Sciatic nerve (tissue), 2 donors: ENCODE measurements around the gene BTN2A1. TPM values are rescaled to one million over a fixed set of nuclear protein-coding genes. Genes with fewer than 3 reads are reported as not detected.
"Not testable (repeated sequence)": the region's sequence is repeated elsewhere in the genome, so short reads cannot be mapped to it uniquely, and the experiment has no call there.

Experiments used
- ATAC-seq: fragments of 200-7000 bp; cut with Tn5 transposase; one replicate; pipeline ENCODE4 v1.9.1; 2020; ENCODE audit warnings: mild to moderate bottlenecking, moderate library complexity
- DNase-seq: peaks from one replicate; pipeline ENCODE4 v3.0.0-alpha.2; 2020; ENCODE audit warnings: low spot score
- intact Hi-C: fragments of 100-400 bp; cut with DNase I; formaldehyde crosslinking; loops from one replicate; pipeline ENCODE4 v1.14.2; 2022
- total RNA-seq: library from RNA; stranded (reverse); fragmentation: NEBNext Ultra II Directional; extraction: Animal tissue kit (Norgen Biotek cat#: 25700); gene quantifications from one replicate; pipeline ENCODE4 v1.2.1, GENCODE V29; 2021
- donor health status: DM: no; HTN: no; CAD: no.
- donor health status: DM: no; HTN: no; CAD: no.

BTN2A1 gene
- total RNA-seq, 1 donor from 2014 or later: 29.1 TPM

DNA sequence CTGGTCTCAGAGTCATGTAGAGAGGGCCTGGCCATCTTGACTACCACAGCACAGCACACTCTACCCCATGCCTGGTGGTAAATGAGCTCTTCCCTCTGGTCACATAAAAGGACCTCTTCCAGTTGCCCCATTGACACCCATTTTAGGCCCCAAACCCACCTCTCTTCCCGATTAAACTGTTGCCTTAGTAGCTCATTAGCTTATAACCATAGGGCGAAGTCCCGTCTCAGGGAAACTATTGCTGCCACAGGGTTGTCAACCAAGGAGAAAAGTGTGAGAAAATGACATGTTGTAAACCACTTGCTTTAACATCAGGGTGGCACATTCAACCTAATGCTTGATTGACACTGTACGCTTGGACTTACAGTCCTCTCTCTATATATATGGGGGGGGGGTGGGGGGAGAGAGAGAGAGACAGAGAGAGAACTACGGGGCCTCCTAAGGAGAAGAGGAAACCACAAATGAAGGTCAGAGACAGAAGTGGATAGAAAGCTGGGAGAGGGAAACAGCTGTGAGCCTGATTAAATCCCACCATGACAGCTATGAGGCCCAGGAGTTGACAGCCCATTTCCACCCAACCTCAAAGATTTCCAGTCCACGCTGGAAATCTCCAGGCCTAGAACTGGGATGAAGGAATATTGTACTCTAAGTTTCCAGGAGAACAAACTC, 27.5 kb downstream of the BTN2A1 start:
- intact Hi-C loops: no loop called here
- DNase-seq: no peak
- no peak for ATAC-seq

DNA sequence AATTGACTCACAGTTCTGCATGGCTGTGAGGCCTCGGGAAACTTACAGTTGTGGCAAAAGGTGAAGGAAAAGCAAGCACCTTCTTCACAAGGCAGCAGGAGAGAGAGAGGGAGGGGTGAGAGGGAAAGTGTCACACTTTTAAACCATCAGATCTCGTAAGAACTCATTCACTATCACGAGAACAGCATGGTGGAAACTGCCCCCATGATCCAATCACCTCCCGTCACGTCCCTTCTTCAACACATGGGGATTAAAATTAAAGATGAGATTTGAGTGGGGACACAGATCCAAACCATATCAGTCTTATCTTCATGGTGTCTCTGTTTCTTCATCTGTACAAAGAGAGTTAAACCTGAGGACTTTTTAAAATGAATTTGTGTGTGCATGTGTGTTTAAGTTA, 28.6 kb downstream of the BTN2A1 start:
- ATAC-seq (no peak), DNase-seq (no peak)
- intact Hi-C loops: no loop called here

DNA sequence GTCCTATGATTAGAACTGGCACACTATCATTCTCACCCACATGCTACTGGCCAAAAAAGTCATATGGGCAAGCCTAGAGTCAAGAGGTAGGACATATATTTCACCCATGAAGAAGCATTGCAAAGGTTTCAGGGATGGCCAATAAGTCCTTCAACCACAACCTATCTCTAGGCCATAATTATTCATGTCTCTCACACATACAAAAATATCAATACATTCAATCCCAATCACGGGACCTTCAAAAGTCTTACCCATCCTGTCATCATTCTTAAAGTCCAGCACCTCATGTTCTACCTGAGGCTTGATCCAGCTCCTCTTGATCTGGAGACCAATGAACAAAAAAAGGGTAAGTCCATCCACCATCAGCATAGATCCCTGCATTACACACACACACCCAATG, 29.7 kb downstream of the BTN2A1 start:
- intact Hi-C loops: no loop called here
- ATAC-seq (no peak), DNase-seq (no peak)

DNA sequence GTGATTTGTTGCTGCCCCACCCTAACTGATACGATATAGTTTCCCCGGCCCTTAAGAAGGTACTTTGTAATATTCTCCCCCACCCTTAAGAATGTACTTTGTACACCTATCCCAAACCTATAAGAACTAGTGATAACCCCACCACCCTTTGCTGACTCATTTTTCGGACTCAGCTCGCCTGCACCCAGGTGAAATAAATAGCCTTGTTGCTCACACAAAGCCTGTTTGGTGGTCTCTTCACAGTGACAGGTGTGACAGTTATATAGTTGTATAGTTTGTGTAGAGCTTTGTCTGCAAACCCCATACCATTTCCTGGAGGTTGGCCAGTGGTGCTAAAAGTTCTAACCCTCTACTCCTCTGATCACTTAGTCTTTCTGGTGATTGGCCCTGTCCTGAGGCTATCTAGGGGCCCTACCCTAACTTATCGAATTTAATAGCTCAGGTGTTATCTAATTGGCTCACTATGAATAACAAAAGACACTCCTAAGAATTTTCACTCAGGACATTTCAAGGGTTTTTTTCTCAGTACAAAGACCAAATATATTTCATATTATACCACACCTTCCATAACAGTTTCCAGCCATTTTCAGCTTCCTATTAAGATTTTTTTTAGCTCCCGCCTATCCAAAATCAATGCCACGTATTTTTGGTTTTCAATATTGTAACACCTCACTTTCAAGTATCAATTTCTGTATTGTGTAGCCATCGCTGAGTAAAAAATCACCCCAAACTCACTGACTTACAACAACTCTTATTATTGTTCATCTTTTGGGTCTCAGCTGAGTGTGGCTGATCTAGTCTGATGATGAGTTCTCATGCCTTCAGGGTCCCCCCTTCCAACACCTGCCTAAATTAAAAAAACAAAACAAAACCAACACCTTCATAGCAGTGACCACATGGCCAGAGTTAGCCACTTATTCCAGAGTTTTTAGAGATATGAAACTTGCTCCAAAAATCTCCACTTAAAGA, 32.5 kb downstream of the BTN2A1 start:
- DNase-seq (no peak), ATAC-seq (no peak)
- intact Hi-C loops: no loop called here

DNA sequence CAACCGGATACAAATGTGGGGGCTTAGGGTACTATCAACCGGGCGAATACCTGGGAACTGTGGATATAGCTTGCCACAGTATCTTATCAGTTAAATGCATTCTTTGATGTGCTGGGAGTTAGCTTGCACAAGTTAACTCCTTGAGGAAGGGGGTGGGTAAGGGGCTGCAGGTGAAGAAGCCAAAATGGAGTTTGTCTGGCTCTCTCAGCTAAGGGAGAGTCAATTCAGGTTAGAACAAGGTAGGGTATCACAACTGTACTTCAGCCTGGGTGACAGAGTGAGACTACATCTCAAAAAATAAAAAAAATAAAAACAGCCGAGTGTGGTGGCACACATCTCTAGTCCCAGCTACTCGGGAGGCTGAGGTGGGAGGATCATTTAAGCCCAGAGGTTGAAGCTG, 33.8 kb downstream of the BTN2A1 start:
- ATAC-seq (no peak), DNase-seq (no peak)
- intact Hi-C loops: no loop called here

DNA sequence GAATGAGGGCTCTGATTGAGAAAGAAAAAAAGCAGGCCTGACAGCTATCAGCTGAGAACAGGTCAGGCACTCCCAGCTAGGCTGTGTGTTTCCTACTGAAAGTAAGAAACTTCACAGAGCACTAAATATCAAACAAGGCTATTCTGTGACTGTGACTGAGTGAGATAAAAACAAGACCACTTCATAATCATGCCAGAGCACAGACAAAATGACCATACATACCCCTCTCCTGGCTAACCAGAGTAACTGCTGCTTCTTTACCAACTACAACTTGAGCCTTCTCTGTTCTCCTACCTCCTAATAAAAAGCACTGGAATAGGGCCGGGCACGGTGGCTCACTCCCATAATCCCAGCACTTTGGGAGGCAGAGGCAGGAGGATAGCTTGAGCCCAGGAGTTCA, 35.5 kb downstream of the BTN2A1 start:
- ATAC-seq: no peak
- no peak for DNase-seq
- intact Hi-C loops: no loop called here

DNA sequence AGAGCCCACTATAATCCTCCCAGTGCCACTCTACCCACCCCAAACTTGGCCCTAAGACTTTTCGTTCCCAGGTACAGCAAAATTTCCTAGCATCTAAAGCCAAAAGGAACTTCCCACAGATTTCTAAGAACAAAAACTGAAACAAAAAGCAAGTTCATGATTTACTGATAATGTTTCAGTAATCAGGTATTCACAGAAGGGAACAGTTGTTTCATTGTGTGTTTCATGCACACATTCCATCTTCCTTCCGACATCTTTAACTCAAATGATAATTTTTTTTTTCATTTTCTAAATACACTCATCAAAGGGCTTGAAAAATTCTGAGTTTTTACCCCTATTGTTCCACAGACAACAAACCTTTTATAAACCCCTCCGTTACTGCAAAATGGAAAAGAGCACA, 36.4 kb downstream of the BTN2A1 start:
- DNase-seq (no peak), ATAC-seq (no peak)
- intact Hi-C loops: no loop called here

DNA sequence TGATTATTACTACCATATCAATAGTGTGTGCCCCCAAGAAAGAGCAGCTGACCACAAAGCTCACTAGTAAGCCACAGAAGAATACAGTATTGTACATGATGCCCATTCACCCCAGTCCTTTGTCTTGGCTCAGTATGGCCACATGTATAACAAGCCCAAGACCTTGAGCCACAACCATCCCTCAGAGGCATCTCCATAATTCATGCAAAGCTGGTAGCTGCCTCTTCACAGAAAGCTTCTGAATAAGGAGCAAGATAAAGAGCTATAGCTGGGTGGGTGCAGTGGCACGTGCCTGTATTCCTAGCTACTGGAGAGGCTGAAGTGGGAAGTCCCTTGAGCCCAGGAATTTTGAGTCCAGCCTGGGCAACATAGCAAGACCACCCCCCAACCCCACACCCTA, 37.5 kb downstream of the BTN2A1 start:
- no peak for ATAC-seq
- no peak for DNase-seq
- intact Hi-C loops: no loop called here

DNA sequence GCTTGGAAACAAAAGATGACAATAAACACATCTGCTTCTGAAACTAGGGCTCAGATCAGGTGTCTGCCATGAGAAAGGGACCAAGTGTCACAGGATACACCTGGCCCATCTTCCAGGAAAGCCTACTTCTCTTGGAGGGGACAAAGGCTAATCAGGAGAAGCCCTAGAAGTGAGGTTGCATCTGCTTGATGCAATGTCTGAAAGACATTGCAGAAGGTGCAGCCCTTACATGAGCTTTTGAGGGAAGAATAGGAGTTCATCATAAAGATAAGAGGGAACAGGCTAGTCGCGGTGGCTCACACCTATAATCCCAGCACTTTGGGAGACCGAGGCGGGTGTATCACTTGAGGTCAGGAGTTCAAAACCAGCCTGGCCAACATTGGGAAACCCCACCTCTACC, 39.9 kb downstream of the BTN2A1 start:
- no peak for DNase-seq
- ATAC-seq: no peak
- intact Hi-C loops: no loop called here

DNA sequence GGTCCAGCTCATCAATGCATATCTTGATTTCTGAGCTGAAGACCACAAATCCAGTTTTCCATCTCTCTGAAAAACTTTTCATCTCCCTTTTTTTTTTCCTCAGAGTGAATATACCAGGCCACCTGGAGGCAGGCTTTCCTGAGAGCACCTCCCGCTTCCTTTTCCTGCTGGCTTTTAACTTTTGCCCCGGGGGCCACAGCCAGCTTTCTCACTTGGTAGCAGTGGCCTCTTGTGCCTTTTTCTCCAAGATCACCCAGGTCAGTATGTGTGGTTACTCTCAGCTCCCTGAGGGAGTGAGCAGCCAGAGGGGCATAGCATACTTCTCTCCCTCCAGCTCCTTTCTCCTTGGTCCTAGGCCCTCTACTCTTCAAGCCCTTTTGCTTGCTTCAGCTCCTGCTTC, 42.3 kb downstream of the BTN2A1 start, which contains the start of gene BTN1A1:
TSS of gene BTN1A1 (plus strand) at position 202 of the 400 bp plus-strand sequence. CDS start 984 bp downstream, outside the sequence.
- intact Hi-C loops: no loop called here
- ATAC-seq (no peak), DNase-seq (no peak)

DNA sequence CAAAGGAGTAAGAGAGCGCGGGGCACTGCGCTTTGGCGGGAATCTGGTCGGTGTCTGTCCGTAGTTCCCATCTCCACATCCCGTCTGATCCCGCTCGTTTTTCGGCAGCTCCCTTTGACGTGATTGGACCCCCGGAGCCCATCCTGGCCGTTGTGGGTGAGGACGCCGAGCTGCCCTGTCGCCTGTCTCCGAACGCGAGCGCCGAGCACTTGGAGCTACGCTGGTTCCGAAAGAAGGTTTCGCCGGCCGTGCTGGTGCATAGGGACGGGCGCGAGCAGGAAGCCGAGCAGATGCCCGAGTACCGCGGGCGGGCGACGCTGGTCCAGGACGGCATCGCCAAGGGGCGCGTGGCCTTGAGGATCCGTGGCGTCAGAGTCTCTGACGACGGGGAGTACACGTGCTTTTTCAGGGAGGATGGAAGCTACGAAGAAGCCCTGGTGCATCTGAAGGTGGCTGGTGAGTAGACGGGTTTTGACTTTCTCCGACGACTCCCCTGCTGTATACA, 43.8 kb downstream of the BTN2A1 start:
- intact Hi-C loops: no loop called here
- DNase-seq: peak; percentile 65
- peak; percentile 77 for ATAC-seq

DNA sequence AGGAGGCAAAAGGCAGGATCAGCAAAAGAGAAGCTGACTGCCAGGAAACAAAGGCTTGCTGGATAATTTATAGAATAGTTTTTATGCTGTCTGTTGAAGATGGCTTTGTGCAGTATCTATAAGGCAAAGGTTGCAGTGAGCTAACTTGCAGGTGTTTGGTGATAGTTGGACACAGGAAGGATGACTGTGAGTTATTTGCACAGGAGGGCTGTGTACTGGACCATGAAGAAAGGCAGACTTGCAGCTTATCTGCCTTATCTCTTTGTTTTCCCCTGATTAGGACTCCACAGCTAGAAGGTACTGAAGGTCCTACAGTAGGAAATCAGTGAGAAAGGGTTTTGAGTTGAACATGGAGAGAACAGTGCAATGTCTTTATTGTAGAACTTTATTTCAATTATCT, 44.4 kb downstream of the BTN2A1 start:
- intact Hi-C loops: no loop called here
- DNase-seq: no peak
- ATAC-seq: no peak

DNA sequence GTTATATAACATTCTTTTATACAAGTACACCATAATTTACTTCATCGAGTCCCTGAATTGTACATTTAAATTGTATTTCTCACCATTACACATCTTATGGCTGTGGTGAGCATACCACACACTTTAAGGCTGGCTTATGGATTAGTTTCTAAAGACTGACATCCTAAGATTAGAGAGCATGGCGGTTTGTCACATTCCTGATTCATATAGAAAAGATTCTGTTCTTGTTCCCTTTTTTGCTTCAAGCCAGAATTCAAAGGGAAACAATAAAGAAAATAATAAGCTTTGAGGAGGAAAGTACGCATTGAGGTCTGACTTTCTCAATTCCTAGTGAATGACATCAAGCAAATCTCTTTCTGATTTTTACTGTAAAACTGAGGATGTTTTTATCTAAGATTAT, 44.9 kb downstream of the BTN2A1 start:
- DNase-seq: no peak
- ATAC-seq: no peak
- intact Hi-C loops: no loop called here

DNA sequence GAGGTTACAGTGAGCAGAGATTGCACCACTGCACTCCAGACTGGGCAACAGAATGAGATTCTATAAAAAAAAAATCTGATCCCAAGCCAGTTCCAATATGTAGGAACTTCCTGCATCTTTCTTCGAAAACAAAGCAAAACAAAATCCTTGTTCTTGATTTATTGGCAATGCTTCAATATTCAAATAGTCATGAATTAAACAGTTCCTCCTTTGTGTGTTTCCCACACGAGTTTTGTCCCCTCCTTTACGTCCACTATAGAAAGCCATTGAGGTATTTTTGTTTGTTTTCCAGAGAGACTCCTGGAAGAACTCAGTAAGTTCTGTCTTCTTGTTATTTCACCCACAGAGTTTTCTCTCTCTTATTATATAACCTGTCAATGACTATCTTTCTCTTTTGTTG, 49.9 kb downstream of the BTN2A1 start:
- DNase-seq (no peak), ATAC-seq (no peak)
- intact Hi-C loops: no loop called here

DNA sequence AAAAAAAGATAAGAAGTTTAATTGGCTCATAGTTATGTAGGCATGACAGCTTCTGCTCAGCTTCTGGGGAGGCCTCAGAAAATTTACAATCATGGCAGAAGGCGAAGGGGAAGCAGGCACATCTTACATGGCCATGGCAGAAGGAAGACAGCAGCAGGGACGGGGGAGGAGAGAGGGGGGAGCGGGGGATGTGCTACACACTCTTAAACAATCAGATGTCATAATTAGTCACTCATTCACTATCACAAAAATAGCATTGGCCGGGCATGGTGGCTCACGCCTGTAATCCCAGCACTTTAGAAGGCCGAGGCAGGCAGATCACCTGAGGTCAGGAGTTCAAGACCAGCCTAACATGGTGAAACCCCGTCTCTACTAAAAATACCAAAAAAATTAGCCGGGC, 53.3 kb downstream of the BTN2A1 start:
- not testable (repeated sequence) for DNase-seq, ATAC-seq
- intact Hi-C loops: loop anchor here (2.0 kb wide), 1 partner anchor 44 kb away; no protein-coding TSS in a partner anchor

DNA sequence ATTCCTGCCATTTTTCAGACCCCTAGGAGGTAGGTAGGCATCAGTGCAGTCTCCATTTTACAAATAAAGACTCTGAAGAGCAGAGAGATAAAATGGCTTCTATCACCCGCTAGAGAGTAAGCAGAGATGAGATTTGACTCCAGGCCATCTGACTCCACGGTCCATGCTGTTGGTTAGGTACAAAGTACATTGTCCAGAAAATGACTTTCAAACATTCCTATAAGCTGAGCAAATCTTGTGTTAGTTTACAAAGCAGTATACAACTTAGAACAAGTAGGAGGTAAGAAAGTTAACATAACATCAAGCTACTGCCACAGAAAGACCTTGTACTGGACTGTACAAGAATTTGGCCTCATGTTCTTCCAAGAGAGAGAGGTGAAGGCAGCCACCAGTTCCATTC, 57.2 kb downstream of the BTN2A1 start:
- ATAC-seq (no peak), DNase-seq (no peak)
- intact Hi-C loops: no loop called here

DNA sequence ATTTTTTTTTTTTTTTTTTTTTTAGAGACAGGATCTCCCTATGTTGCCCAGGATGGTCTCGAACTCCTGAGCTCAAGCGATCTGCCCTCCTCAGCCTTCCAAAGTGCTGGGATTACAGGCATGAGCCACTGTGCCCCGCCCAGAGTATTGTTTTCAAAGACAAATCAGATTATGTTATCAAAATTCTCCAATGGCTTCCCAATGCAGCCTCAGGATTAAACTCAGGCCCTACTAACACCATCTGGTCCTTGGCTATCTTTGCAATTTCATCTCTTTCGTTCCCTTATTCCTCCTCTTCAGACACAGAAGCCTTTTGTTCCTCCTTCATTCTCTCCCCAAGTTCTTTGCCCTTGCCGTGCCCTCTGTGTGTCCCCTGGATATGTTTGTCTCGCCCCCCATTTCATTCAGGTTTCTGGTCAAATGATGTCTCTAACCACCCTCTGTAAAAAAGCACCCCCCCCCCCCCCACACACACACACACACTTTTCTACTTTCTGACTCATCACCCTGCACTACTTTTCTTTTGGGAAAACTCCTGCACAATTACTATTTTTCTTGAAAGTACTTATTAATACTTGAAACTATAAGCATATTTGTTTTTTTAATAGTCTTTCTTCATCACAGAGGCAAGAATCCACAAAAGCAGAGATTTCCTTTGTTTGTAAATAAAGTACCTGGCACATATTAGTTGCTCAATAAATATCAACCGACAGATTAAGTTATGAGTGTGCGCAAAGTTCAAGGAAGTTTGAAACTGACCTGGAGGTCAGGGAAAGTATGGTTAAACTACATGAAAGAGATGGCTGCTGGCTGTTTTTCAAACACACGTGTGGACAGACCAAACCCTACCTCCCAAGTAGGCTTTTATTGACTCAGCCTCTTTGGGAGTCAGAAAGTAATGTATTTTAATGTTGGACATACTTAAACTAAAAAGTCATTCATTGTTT, 59.0 kb downstream of the BTN2A1 start:
- intact Hi-C loops: no loop called here
- ATAC-seq (no peak), DNase-seq (no peak)
